HEK293 (cell line): ENCODE data around the gene S100A6.

Experiments
- BCL11A ChIP-seq: fragments of 450-650 bp; formaldehyde crosslinking; IDR thresholded peaks from 2 replicates; pipeline ENCODE4 v1.5.1; 2016; ENCODE audit warnings: low read depth, missing biosample characterization, missing genetic modification characterization
- CTCF ChIP-seq: fragments of 450-650 bp; formaldehyde crosslinking; IDR thresholded peaks from 2 replicates; pipeline ENCODE4 v1.5.1; 2016; ENCODE audit warnings: missing biosample characterization, missing genetic modification characterization
- FEZF1 ChIP-seq: fragments of 450-650 bp; formaldehyde crosslinking; IDR thresholded peaks from 2 replicates; pipeline ENCODE4 v1.5.1; 2016; ENCODE audit warnings: missing biosample characterization, missing genetic modification characterization
- KLF1 ChIP-seq: fragments of 450-650 bp; formaldehyde crosslinking; IDR thresholded peaks from 2 replicates; pipeline ENCODE4 v1.5.1; 2016; ENCODE audit warnings: missing biosample characterization, missing genetic modification characterization
- MYNN ChIP-seq: fragments of 450-650 bp; formaldehyde crosslinking; IDR thresholded peaks from 2 replicates; pipeline ENCODE4 v1.5.1; 2016; ENCODE audit warnings: missing biosample characterization, missing genetic modification characterization, borderline replicate concordance
- TSHZ1 ChIP-seq: fragments of 450-650 bp; formaldehyde crosslinking; IDR thresholded peaks from 2 replicates; pipeline ENCODE4 v1.5.1; 2016; ENCODE audit warnings: missing biosample characterization, missing genetic modification characterization, borderline replicate concordance
- ZBTB11 ChIP-seq: fragments of 450-650 bp; formaldehyde crosslinking; conservative IDR thresholded peaks from 2 replicates; pipeline ENCODE4 v1.5.1; 2016; ENCODE audit warnings: low read depth, missing biosample characterization, missing genetic modification characterization
- ZBTB20 ChIP-seq: fragments of 450-650 bp; formaldehyde crosslinking; IDR thresholded peaks from 2 replicates; pipeline ENCODE4 v1.5.1; 2016; ENCODE audit warnings: missing biosample characterization, missing genetic modification characterization
- ZFHX2 ChIP-seq: fragments of 450-650 bp; formaldehyde crosslinking; conservative IDR thresholded peaks from 2 replicates; pipeline ENCODE4 v1.5.1; 2016; ENCODE audit warnings: missing biosample characterization, missing genetic modification characterization
- ZNF155 ChIP-seq: fragments of 450-650 bp; formaldehyde crosslinking; IDR thresholded peaks from 2 replicates; pipeline ENCODE4 v1.5.1; 2016; ENCODE audit warnings: missing biosample characterization, missing genetic modification characterization
- ZNF2 ChIP-seq: fragments of 450-650 bp; formaldehyde crosslinking; IDR thresholded peaks from 2 replicates; pipeline ENCODE4 v1.5.1; 2016; ENCODE audit warnings: missing biosample characterization, missing genetic modification characterization
- ZNF24 ChIP-seq: fragments of 450-650 bp; formaldehyde crosslinking; IDR thresholded peaks from 2 replicates; pipeline ENCODE4 v1.5.1; 2016; ENCODE audit warnings: missing biosample characterization, missing genetic modification characterization
- ZNF292 ChIP-seq: fragments of 450-650 bp; formaldehyde crosslinking; IDR thresholded peaks from 2 replicates; pipeline ENCODE4 v1.5.1; 2016; ENCODE audit warnings: low read depth, missing biosample characterization, missing genetic modification characterization, borderline replicate concordance
- ZNF341 ChIP-seq: fragments of 450-650 bp; formaldehyde crosslinking; IDR thresholded peaks from 2 replicates; pipeline ENCODE4; 2016; ENCODE audit warnings: low read depth, missing biosample characterization, missing genetic modification characterization
- ZNF404 ChIP-seq: fragments of 450-650 bp; formaldehyde crosslinking; IDR thresholded peaks from 2 replicates; pipeline ENCODE4 v1.5.1; 2017; ENCODE audit warnings: missing biosample characterization, missing genetic modification characterization
- ZNF571 ChIP-seq: fragments of 450-650 bp; formaldehyde crosslinking; IDR thresholded peaks from 2 replicates; pipeline ENCODE4 v1.5.0; 2017; ENCODE audit warnings: missing biosample characterization, missing genetic modification characterization
- ZNF580 ChIP-seq: fragments of 450-650 bp; formaldehyde crosslinking; IDR thresholded peaks from 2 replicates; pipeline ENCODE4 v1.5.1; 2016; ENCODE audit warnings: missing biosample characterization, missing genetic modification characterization
- ZNF654 ChIP-seq: fragments of 450-650 bp; formaldehyde crosslinking; IDR thresholded peaks from 2 replicates; pipeline ENCODE4 v1.5.1; 2016; ENCODE audit warnings: low read depth, missing biosample characterization, missing genetic modification characterization
- ZNF658 ChIP-seq: fragments of 450-650 bp; formaldehyde crosslinking; IDR thresholded peaks from 2 replicates; pipeline ENCODE4; 2016; ENCODE audit warnings: missing biosample characterization, missing genetic modification characterization
- ZNF76 ChIP-seq: fragments of 450-650 bp; formaldehyde crosslinking; IDR thresholded peaks from 2 replicates; pipeline ENCODE4; 2016; ENCODE audit warnings: low read depth, missing biosample characterization, missing genetic modification characterization, borderline replicate concordance
- ZNF777 ChIP-seq: fragments of 450-650 bp; formaldehyde crosslinking; IDR thresholded peaks from 2 replicates; pipeline ENCODE4 v1.5.1; 2017; ENCODE audit warnings: missing biosample characterization, missing genetic modification characterization, borderline replicate concordance
- ZNF843 ChIP-seq: fragments of 450-650 bp; formaldehyde crosslinking; IDR thresholded peaks from 2 replicates; pipeline ENCODE4 v1.5.1; 2016; ENCODE audit warnings: missing biosample characterization, missing genetic modification characterization

Gene S100A6

GRCh38 chr1:153566414-153567371 is 30.9 kb upstream of the S100A6 start (continued):
- TF ChIP-seq CTCF (tag by site-specific recombination): no peak
- no peak for TF ChIP-seq FEZF1 (tag by site-specific recombination)
- TF ChIP-seq BCL11A (tag by site-specific recombination): peak; percentile 97
- TF ChIP-seq ZNF571: no peak
- TF ChIP-seq ZNF341 (tag by site-specific recombination): peak; percentile 88
- peak; percentile 23; the same call in 1 of the 2 replicates for TF ChIP-seq ZNF2 (tag by site-specific recombination)
- TF ChIP-seq MYNN (tag by site-specific recombination): peak; percentile 63; the same call in 1 of the 2 replicates
- TF ChIP-seq ZBTB20 (tag by site-specific recombination): peak; percentile 81
- peak; percentile 74 for TF ChIP-seq ZNF580 (tag by site-specific recombination)
- no peak for TF ChIP-seq ZNF292
- peak; percentile 65 for TF ChIP-seq ZNF76 (tag by site-specific recombination)
- peak; percentile 86 for TF ChIP-seq ZFHX2 (tag by site-specific recombination)
- no peak for TF ChIP-seq ZNF658 (tag by site-specific recombination)
- TF ChIP-seq KLF1: peak; percentile 100
- TF ChIP-seq ZNF777: peak; percentile 76; the same call in 1 of the 2 replicates
- no peak for TF ChIP-seq ZBTB11 (tag by site-specific recombination)
- TF ChIP-seq ZNF654 (tag by site-specific recombination): no peak
- TF ChIP-seq ZNF404 (tag by site-specific recombination): no peak
- TF ChIP-seq ZNF155: no peak
- TF ChIP-seq ZNF24 (tag by site-specific recombination): peak; percentile 89
- TF ChIP-seq TSHZ1 (tag by site-specific recombination): peak; percentile 82
- TF ChIP-seq ZNF843 (tag by site-specific recombination): peak; percentile 74
